ENCODE results near the gene SASH1. TPM values are rescaled to one million over a fixed set of nuclear protein-coding genes. Genes with fewer than 3 reads are reported as not detected.

Gene SASH1
- total RNA-seq, 1 donor from 2014 or later: 41.6 TPM

GRCh38 chr6:148559848-148560433 is 217.3 kb downstream of the SASH1 start:
- Mint-ChIP-seq H3K9me3 (ENCODE audit: low read depth) (peaks cover 5% of the 10 kb centered on the region), H3K27ac (no peak overlapping the region), H3K27me3 (peaks cover 41% of the 10 kb centered on the region), H3K36me3 (ENCODE audit: insufficient read depth) (peaks cover 4% of the 10 kb centered on the region), H3K4me1 (ENCODE audit: low read depth) (peaks cover 3% of the 10 kb centered on the region), H3K4me3 (ENCODE audit: low read depth) (peak overlapping the region; percentile 64)
- peak; percentile 100 for TF ChIP-seq CTCF (IDR thresholded peaks at IDR 0.05; ENCODE audit: unreplicated experiment)
- peak; percentile 82 for DNase-seq (ENCODE audit: low spot score, unreplicated experiment)

GRCh38 chr6:148561629-148562028 is 219.0 kb downstream of the SASH1 start:
- no peak overlapping the region for H3K4me3 Mint-ChIP-seq (ENCODE audit: low read depth)
- H3K36me3 Mint-ChIP-seq (ENCODE audit: insufficient read depth): no peaks in the 10 kb centered on the region
- no peak overlapping the region for H3K27ac Mint-ChIP-seq
- no peaks in the 10 kb centered on the region for H3K9me3 Mint-ChIP-seq (ENCODE audit: low read depth)
- no peak for TF ChIP-seq CTCF (IDR thresholded peaks at IDR 0.05; ENCODE audit: unreplicated experiment)
- peaks cover 50% of the 10 kb centered on the region for H3K27me3 Mint-ChIP-seq
- no peak for DNase-seq (ENCODE audit: low spot score, unreplicated experiment)
- H3K4me1 Mint-ChIP-seq (ENCODE audit: low read depth): peaks cover 3% of the 10 kb centered on the region

GRCh38 chr6:148563066-148563465 is 220.4 kb downstream of the SASH1 start:
- Mint-ChIP-seq H3K36me3 (ENCODE audit: insufficient read depth) (no peaks in the 10 kb centered on the region), H3K4me1 (ENCODE audit: low read depth) (peaks cover 3% of the 10 kb centered on the region), H3K27me3 (peaks cover 47% of the 10 kb centered on the region), H3K4me3 (ENCODE audit: low read depth) (no peak overlapping the region), H3K27ac (no peak overlapping the region), H3K9me3 (ENCODE audit: low read depth) (no peaks in the 10 kb centered on the region)
- no peak for DNase-seq (ENCODE audit: low spot score, unreplicated experiment)
- TF ChIP-seq CTCF (IDR thresholded peaks at IDR 0.05; ENCODE audit: unreplicated experiment): no peak

- TF ChIP-seq CTCF (IDR thresholded peaks at IDR 0.05; ENCODE audit: unreplicated experiment): no peak
- no peak for DNase-seq (ENCODE audit: low spot score, unreplicated experiment)
- H3K4me3 Mint-ChIP-seq (ENCODE audit: low read depth): no peak overlapping the region
- peaks cover 41% of the 10 kb centered on the region for H3K27me3 Mint-ChIP-seq
- H3K4me1 Mint-ChIP-seq (ENCODE audit: low read depth): peaks cover 3% of the 10 kb centered on the region
- H3K36me3 Mint-ChIP-seq (ENCODE audit: insufficient read depth): no peaks in the 10 kb centered on the region
- no peaks in the 10 kb centered on the region for H3K9me3 Mint-ChIP-seq (ENCODE audit: low read depth)
- no peak overlapping the region for H3K27ac Mint-ChIP-seq
Measured at GRCh38 chr6:148564494-148565035, 221.9 kb downstream of the SASH1 start.

GRCh38 chr6:148565321-148565926 is 222.8 kb downstream of the SASH1 start:
- H3K27me3 Mint-ChIP-seq: peaks cover 40% of the 10 kb centered on the region
- no peak overlapping the region for H3K4me3 Mint-ChIP-seq (ENCODE audit: low read depth)
- no peaks in the 10 kb centered on the region for H3K36me3 Mint-ChIP-seq (ENCODE audit: insufficient read depth)
- no peak for DNase-seq (ENCODE audit: low spot score, unreplicated experiment)
- H3K9me3 Mint-ChIP-seq (ENCODE audit: low read depth): no peaks in the 10 kb centered on the region
- no peak overlapping the region for H3K27ac Mint-ChIP-seq
- peaks cover under 1% of the 10 kb centered on the region for H3K4me1 Mint-ChIP-seq (ENCODE audit: low read depth)
- TF ChIP-seq CTCF (IDR thresholded peaks at IDR 0.05; ENCODE audit: unreplicated experiment): no peak

Data from progenitor cell of endocrine pancreas (in vitro differentiated cells).